HFFc6 (cell line): ENCODE results near the gene APBB2. TPM values are rescaled to one million over a fixed set of nuclear protein-coding genes. Genes with fewer than 3 reads are reported as not detected.

Source experiments
- DNase-seq: peaks from one replicate; pipeline ENCODE4 v3.0.0-alpha.2; 2018
- H3K27ac Mint-ChIP-seq: 2 replicates; pipeline ENCODE4 v1.8.0; 2020; ENCODE audit warnings: mild to moderate bottlenecking, mixed read lengths
- H3K27me3 Mint-ChIP-seq: 2 replicates; pipeline ENCODE4 v1.8.0; 2021; ENCODE audit warnings: mild to moderate bottlenecking, moderate library complexity, mixed read lengths; ENCODE audit not compliant: insufficient read depth
- H3K36me3 Mint-ChIP-seq: 2 replicates; pipeline ENCODE4 v1.8.0; 2021; ENCODE audit warnings: low read depth, mixed read lengths
- H3K4me1 Mint-ChIP-seq: 2 replicates; pipeline ENCODE4 v1.8.0; 2020; ENCODE audit warnings: low read depth, mixed read lengths
- H3K4me3 Mint-ChIP-seq: 2 replicates; pipeline ENCODE4 v1.8.0; 2020; ENCODE audit warnings: mild to moderate bottlenecking, moderate library complexity, mixed read lengths
- H3K9me3 Mint-ChIP-seq: 2 replicates; pipeline ENCODE4 v1.8.0; 2020; ENCODE audit warnings: mild to moderate bottlenecking, mixed read lengths
- total RNA-seq, 6 experiments: library from RNA; stranded (reverse); fragmentation: NEBNext Ultra II Directional; extraction: Animal tissue kit (Norgen Biotek cat#: 25700); gene quantifications; 2 replicates in 1 of 6; 3 replicates in 5 of 6; pipeline ENCODE4 v1.2.3, GENCODE V29; 2021
- TF ChIP-seq, protein P1 (sequence below): fragments of 200-600 bp; sonication (generic); IDR thresholded peaks from 2 replicates; pipeline ENCODE4 v1.5.0; 2021; ENCODE audit warnings: antibody characterized with exemption, mild to moderate bottlenecking

APBB2 gene
- total RNA-seq, 6 experiments from 2014 or later, result 32.4 to 45.5 (median 35.8) TPM

DNA sequence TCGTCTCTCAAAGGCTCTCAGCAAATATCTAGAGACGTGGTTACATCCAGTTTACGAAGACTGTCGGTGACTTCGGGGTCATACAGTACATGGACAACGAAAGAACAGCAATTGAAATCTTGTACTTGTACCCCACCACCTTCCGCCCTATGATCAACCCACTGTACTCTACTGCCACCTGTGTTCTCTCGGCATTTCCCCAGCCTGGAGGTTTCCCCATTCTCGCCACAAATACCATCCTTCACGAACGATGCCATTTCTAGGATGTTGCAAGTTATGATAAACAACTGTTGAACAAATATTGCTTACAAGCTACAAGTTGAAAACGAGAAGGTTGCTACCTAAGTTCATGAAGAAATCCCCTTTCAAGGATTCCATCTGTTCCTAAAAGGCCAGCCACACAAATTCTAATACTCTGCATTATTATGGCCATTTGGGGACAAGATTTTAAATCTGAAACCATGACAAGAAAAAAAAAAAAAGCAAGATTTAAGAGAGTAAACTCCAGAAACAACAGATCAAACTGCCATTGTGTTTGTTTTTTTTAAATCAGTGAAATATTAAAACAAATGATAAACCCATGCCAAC is 1.6 kb downstream of the APBB2 start:
- peak overlapping the region; percentile 65 for H3K27ac Mint-ChIP-seq
- TF ChIP-seq, protein P1, sequence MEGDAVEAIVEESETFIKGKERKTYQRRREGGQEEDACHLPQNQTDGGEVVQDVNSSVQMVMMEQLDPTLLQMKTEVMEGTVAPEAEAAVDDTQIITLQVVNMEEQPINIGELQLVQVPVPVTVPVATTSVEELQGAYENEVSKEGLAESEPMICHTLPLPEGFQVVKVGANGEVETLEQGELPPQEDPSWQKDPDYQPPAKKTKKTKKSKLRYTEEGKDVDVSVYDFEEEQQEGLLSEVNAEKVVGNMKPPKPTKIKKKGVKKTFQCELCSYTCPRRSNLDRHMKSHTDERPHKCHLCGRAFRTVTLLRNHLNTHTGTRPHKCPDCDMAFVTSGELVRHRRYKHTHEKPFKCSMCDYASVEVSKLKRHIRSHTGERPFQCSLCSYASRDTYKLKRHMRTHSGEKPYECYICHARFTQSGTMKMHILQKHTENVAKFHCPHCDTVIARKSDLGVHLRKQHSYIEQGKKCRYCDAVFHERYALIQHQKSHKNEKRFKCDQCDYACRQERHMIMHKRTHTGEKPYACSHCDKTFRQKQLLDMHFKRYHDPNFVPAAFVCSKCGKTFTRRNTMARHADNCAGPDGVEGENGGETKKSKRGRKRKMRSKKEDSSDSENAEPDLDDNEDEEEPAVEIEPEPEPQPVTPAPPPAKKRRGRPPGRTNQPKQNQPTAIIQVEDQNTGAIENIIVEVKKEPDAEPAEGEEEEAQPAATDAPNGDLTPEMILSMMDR, result peak; percentile 80
- no peaks in the 10 kb centered on the region for H3K27me3 Mint-ChIP-seq
- peak; percentile 61 for DNase-seq
- peaks cover 67% of the 10 kb centered on the region for H3K4me1 Mint-ChIP-seq
- 0 out of 2 replicates have a peak, but pooled peaks cover 10% of the 10 kb centered on the region for H3K36me3 Mint-ChIP-seq
- H3K9me3 Mint-ChIP-seq, result no peaks in the 10 kb centered on the region
- H3K4me3 Mint-ChIP-seq, result peak overlapping the region; percentile 97

DNA sequence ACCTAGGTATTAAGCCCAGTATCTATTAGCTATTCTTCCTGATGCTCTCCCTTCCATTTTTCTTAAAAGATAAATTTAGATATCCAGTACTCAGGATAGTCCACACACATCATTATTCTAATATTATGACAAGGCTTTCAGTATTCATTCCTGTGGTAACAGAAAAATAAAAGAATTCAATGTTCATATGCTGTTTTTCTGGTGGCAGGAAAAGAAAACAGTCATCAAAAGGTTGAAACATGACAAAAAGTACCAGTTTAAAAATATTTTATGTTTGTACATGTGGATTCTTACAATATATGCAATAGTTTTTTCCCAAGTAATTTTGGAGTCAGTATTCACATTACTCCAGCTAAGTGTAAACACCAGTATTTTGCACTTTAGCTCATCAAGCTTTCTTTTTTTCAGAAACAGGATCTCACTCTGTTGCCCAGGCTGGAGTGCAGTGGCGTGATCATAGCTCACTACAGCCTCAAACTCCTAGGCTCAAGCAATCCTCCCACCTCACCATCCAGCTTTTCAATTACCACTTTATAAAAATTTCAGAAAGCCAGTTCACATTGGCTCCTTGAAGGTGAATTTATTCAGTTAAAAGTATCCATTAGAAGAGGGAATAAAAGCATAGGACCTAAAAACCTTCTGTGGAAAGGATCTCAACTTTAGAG is 2.3 kb downstream of the APBB2 start:
- peak overlapping the region; percentile 97 for H3K4me3 Mint-ChIP-seq
- peaks cover 71% of the 10 kb centered on the region for H3K4me1 Mint-ChIP-seq
- H3K9me3 Mint-ChIP-seq, result no peaks in the 10 kb centered on the region
- H3K36me3 Mint-ChIP-seq, result peaks cover 16% of the 10 kb centered on the region
- no peak for DNase-seq
- TF ChIP-seq, protein P1, result no peak
- peak overlapping the region; percentile 65 for H3K27ac Mint-ChIP-seq
- no peaks in the 10 kb centered on the region; the same call in 1 of the 2 replicates for H3K27me3 Mint-ChIP-seq

DNA sequence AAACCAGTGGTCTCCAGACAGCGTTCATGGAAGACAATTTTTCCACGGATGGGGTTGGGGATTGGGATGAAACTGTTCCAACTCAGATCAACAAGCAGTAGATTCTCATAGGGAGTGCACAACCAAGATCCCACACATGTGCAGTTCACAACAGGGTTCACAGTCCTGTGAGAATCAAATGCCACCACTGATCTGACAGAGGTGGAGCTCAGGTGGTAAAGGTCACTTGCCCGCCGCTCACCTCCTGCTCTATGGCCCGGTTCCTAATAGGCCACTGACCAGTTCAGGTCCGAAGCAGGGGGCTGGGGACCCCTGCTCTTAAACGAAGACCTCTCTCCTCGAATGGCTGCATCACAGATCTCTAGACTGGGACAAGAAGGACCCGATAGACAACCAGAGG is 4.4 kb downstream of the APBB2 start:
- Mint-ChIP-seq H3K9me3 (no peaks in the 10 kb centered on the region), H3K27me3 (no peaks in the 10 kb centered on the region; the same call in 1 of the 2 replicates), H3K4me1 (peaks cover 74% of the 10 kb centered on the region), H3K27ac (no peak overlapping the region), H3K36me3 (peaks cover 20% of the 10 kb centered on the region), H3K4me3 (no peak overlapping the region)
- no peak for DNase-seq
- TF ChIP-seq, protein P1, result no peak

DNA sequence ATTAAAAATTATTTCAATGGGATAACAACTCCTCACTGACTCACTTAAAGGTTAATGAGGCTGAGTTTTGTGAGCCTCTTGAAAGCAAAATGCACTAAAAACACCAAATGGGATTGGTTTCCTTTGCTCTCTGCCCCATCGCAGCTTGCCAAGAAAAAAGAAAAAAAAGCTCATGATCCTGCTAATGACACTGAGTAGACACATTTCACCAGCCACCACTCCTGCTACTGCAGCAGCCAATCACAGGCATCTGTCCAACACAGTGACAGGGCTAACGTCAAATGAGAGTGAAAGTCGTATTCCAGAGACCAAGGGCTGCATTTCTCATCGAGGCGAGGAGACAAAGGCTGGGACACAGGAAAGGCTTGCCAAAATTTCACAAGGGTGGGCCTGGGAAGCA is 5.2 kb downstream of the APBB2 start:
- peaks cover 78% of the 10 kb centered on the region for H3K4me1 Mint-ChIP-seq
- peak overlapping the region; percentile 18; the same call in 1 of the 2 replicates for H3K4me3 Mint-ChIP-seq
- no peaks in the 10 kb centered on the region for H3K9me3 Mint-ChIP-seq
- peak overlapping the region; percentile 71 for H3K27ac Mint-ChIP-seq
- no peak for DNase-seq
- H3K36me3 Mint-ChIP-seq, result peaks cover 20% of the 10 kb centered on the region
- no peaks in the 10 kb centered on the region; the same call in 1 of the 2 replicates for H3K27me3 Mint-ChIP-seq
- TF ChIP-seq, protein P1, result no peak

DNA sequence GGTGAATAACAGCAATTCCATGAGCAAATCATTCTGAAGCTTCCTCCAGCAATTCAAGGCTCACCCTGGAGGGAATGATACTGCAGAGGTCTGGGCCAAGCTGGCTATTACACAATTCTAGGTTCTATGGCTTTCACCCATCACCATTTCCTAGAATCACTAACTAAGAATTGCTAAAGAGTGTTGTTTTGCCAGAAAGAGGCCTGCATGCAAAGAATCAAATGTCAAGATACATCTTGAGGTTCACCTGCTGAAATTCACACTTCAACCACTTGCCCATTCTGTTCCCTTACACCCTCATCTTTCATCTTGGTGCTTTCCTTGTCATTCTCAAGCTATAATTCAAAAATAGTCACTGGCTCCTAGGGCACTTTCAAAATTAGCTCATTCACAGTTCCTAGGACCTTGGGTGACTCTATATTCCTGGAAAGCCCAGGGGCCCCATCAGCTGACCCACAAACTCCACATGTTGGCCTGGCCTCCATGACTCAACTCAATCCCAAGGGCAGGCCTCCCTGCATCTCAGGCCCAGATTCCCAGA is 7.0 kb downstream of the APBB2 start:
- H3K27ac Mint-ChIP-seq, result peak overlapping the region; percentile 87
- DNase-seq, result no peak
- H3K27me3 Mint-ChIP-seq, result peaks cover 4% of the 10 kb centered on the region
- H3K36me3 Mint-ChIP-seq, result peaks cover 20% of the 10 kb centered on the region
- no peak overlapping the region for H3K4me3 Mint-ChIP-seq
- peaks cover 91% of the 10 kb centered on the region for H3K4me1 Mint-ChIP-seq
- TF ChIP-seq, protein P1, result no peak
- no peaks in the 10 kb centered on the region for H3K9me3 Mint-ChIP-seq
